Measurements from ENCODE around the gene OPN3.

Gene OPN3

DNA sequence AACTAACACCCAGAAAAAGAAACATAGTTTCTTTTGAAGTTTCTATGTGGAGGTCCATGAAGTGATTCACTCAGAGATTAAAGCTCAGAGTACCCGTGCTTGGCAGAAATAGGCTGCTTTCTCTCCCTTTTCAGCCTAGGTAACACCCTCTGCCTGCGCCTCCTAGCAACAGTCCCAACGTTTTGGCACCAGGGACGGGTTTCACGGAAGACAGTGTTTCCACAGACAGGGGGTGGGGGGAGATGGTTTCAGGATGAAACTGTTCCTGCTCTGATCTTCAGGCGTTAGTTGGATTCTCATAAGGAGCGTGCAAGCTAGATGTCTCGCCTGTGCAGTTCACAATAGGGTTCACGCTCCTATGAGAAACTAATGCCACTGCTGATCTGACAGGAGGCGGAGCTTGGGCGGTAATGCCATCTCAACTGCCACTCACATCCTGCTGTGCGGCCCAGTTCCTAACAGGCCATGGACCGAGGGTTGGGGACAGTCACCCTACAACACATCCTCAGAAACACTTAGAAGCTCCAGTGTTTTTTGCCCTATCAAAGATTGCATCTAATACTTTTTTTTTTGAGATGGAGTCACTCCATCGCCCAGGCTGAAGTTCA is 53.2 kb downstream of the OPN3 start:
- DNase-seq, result no peak

DNA sequence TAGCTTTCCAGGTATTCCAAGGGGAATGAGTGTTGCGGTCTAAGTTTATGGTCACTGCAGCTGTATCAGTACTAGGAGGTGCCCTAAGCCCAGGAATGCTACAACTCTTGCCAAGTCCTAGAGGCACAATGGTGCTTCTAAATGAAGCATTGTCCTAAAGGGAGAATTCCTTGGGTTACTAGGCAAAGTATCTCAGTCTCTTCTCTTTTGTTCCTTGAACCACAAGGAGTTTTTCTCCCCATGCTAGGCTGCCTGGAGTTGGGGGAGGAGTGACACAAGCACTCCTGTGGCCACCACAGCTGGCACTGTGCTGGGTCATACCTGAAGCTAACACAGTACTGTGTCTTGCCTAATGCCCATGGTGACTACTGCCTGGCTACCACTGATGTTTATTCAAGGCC is 57.2 kb downstream of the OPN3 start:
- DNase-seq, result no peak

DNA sequence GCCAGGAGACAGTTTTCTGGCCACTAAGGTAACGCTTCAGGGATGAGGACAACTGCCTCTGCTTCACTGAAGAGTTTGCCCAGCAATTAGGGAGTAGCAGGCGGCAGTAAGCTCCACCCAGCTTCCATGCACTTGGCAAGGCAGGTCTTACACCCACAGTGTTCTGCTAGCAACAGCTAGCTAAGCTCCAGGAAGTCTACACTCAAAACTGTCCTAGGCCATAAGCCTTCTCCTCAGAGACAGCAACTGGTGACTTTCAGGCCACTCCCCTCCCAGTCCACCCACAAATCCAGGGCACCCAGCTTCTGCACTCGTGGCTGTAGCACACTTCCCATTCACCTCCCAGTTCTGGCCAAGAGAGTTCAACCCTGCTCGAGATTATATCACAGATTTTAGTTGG is 60.7 kb downstream of the OPN3 start:
- DNase-seq, result no peak

DNA sequence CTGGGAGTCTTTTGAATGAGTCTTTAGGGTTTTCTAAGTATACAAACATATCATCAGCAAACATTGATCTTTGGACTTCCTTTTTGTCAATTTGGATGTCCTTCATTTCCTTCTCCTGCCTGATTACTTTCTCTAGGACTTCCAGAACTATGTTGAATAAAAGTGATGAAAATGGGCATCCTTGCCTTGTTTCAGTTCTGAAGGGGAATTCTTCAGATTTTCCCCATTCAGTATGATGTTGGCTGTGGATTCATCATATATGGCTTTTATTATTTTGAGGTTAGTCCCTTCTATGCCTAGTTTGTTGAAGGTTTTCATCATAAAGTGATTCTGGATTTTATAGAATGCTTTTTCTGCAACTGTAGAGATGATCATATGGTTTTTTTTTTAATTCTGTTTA is 66.0 kb downstream of the OPN3 start:
- DNase-seq, result no peak

DNA sequence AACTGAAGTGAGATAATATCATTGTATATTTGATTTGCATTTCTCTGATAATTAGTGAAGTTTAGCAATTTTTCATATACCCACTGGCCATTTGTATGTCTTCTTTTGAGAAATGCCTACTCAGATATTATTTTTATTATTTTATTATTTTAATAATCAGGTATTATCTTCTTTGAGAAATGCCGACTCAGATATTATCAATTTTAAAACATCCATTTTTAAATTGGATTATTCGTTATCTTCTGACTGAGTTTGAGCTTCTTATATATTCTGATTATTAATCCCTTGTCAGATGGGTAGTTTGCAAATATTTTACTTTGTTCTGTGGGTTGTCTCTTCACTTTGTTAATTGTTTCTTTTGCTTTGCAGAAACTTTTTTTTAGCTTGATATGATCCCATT is 70.3 kb downstream of the OPN3 start:
- no peak for DNase-seq

DNA sequence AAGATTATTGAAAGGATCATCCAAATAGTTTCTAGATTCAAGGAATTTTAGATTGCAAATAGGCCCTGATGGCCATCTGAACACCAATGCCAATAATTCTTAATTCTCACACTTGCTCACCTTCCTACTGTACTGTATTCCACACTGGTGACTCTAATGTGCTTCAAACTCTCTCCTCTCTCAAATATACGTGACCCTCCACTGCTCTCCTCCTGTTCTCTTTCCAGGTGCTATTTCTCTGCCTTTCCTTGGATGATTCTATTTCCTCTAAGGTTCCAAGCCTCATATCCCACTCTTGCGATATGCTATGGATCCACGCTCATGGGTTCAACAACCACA is 79.4 kb downstream of the OPN3 start:
- no peak for DNase-seq

DNA sequence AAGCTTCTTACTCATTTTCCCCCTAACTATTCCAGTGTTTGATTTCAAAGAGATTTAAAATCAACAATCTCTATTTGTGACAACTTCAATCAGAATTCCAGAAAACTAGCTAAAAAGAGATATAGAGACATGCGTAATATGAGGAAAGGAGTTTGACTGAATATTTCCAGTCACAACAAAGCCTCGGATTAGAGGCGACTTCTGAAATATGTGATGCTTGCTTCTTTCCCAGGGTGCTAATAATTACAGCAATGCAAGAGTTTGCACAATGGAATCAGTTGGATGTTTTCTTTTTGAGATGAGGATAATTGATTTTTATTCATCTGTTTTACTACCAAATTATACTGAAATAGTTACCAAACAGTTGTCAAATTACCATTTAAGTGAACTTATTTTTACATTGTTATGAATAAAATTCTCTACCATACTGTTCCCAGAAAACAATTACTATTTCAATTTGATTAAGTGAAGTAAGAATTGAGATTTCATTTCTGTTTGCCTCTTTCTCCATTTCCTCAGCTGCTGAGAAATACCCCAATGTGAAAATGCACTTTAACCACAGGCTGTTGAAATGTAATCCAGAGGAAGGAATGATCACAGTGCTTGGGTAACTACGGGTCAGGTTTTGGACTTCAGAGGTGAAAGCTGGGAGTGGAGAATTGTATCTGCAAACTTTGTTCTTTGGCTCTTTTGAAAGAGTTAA is 79.9 kb downstream of the OPN3 start:
- no peak for DNase-seq

DNA sequence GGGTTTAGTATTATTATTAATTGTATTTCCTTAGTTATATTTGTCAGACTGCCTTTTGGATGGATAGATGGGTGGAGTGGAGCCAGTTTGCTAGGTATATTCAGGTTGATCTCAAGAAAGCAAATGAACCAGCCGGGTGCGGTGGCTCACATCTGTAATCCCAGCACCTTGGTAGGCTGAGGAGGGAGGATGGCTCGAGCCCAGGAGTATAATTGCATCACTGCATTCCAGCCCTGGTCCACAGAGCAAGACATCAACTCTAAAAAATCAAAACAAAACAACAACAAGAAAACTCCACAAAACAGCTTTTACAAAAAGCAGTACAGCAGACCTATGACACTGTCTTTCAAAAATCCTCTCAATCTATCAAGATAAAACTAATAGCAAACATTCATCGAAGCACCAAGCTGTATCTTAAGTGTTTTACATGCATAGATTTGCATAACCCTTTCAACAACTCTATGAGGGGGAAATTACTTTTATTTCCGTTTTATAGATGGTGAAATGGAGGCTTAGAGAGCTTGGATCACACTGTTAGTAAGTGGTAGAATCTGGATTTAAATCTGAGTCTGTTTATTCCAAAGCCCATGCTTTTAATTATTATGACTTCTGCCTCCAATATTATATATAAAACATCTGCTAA is 82.5 kb downstream of the OPN3 start:
- no peak for DNase-seq

DNA sequence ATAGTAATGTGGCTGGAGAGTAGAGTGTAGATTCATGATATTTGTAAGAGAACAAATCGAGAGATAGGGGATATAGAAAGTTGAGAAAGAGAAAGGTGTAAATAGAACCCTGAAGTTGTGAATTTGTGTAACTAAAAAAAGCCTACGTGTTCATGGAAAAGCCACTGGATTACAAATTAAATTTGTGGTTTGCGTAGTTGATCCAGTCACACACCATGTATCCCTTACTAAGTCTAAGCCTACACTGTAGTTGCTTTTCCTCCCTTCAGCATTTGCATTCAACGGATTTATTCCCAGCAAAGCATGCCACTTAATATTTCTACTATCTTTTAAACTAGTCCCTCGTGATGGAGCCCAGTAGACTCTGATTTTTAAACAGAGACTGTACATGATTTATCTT is 83.1 kb downstream of the OPN3 start:
- DNase-seq, result no peak

DNA sequence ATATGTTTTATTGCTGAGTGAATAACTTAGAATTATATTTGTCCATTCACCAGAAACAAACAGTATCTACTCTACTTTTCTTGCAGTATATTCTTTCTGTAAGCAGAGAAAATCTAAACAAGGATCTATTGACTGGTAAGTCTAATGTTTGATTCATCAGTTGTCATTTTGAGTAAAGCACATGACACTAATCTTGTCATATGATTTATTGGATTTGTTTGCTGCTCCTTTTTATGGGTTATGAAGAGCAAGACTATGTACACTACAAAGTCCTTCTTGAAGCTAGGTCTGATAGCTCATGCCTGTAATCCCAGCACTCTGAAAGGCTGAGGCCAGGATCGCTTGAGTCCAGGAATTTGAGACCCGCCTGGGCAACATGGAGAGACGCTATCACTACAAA is 84.6 kb downstream of the OPN3 start:
- no peak for DNase-seq

DNA sequence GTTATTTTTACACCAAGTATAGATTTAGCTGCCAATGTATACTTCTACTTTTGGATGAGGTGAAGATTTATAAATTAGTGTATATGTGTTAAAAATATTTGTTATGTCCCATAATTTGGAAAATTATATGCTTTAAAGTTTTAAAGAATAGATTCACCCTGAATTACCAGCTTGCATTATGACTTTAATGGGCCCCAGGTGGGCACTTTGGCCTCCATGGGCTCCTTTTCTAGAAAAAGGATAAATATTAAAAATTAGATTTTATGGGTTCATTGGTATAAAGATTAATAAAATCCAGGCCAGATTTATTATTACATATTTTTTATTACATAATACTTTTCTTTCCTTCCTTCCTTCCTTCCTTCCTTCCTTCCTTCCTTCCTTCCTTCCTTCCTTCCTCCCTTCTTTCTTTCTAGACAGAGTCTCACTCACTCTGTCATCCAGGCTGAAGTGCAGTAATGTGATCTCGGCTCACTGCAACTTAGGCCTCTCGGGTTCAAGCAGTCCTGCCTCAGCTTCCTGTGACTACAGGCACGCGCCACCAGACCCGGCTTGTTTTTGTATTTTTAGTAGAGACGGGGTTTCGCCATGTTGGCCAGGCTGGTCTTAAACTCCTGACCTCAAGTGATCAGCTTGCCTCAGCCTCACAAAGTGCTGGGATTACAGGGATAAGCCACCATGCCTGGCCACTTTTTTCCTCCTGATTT is 86.1 kb downstream of the OPN3 start:
- no peak for DNase-seq

DNA sequence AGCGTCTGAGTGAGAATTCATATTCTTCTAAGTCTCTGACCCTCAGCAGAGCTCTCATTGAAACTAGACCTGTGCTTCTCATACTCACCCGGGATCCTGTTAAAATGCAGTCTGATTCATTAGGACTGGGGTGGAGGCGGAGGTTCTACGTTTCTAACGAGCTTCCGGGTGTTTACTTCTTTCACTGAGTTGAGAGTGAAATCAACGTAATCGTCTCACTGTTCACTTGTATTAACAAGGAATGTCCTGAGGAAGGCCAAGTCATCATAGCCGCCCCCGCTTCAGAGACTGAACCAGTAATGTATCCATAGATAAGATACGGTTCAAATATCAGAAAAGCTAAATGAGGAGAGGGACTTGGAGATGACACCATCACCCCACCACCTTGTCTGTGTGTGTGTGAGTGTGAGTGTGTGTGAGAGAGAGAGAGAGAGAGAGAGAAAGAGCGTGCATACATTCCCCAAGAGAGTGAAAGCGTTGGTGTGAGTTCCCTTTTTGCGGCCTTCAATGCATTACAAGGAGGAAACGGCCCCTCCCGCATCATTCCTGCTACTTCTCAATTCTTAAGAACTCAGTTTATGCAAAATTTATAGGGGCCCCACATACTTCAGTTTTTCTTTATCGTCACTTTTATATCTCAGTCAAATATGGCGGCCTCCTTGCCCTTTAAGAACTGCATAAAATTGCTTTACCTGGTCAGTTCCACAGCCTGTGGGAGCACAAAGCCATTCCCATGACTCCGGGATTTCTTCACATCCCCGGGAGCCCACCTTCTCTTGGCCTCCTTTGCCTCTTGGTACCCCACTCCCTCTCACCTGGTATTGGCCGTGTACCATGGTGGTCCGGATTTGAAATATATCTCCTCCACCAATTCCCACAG is 88.2 kb downstream of the OPN3 start:
- DNase-seq, result no peak

DNA sequence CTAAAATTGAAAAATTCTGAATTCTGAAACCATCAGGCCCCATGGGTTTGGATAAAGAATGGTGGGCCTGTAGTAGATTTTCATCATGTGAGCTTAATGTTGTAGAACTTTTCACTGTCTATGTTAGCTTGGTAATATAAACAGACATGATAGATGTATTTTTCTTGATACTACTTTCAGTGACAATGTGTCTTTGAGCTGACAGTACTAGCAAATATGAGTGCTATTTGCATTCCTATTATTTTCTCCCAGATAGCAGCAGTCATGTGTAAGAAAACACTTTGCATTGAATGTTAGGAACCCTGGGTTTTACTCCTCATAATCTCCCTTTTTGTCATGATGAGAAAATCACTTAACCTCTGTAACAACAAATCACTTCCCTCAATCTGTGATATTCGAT is 89.9 kb downstream of the OPN3 start:
- no peak for DNase-seq

DNA sequence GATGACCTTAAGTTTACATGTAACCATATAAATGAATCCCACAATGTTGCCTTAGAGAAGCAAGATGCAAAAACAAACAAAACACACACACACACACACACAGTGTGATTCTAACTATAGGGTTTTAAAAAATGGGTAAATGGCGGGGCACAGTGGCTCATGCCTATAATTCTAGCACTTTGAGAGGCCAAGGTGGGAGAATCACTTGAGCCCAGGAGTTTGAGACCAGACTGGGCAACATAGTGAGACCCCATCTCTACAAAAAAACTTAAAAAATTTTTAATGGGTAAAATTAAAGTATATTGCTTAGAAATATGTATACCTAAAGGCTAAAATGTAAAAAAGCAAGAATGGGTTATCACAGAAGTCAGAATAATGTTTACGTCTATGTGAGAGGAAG is 92.2 kb downstream of the OPN3 start:
- no peak for DNase-seq
